Endothelial cell of umbilical vein (primary cell): ENCODE measurements around the gene HDAC4. TPM values are rescaled to one million over a fixed set of nuclear protein-coding genes. Genes with fewer than 3 reads are reported as not detected.

ENCODE experiments used
- BruUV-seq: library from RNA; stranded (reverse); fragments of 400-500 nt; replicated peaks from 2 replicates; lab custom pipeline; 2021; lab: Mats Ljungman, UMichigan
- CTCF ChIA-PET: fragments of 300-600, 350-600 bp; sonication (Branson Sonifier 250); formaldehyde crosslinking; loops from one replicate; lab custom pipeline; 2021; ENCODE audit warnings: antibody characterized with exemption, inconsistent platforms; lab: Charles Lee
- POLR2A ChIA-PET: fragments of 300-600, 350-600 bp; sonication (Branson Sonifier 250); formaldehyde crosslinking; loops from one replicate; lab custom pipeline; 2021; ENCODE audit warnings: antibody characterized with exemption, inconsistent platforms; lab: Charles Lee
- DNase-seq: peaks from one replicate; pipeline ENCODE4 v3.0.0-alpha.2; 2011; ENCODE audit warnings: low read depth, low spot score
- FAIRE-seq: peaks from 2 replicates; lab custom pipeline; 2011; peaks lifted over from hg19 to GRCh38; lab: Jason Lieb, UNC
- H2AFZ ChIP-seq: 2 replicates; pipeline ENCODE4 v1.6.0; 2012; ENCODE audit warnings: low read depth, low read length, control low read depth, inconsistent platforms
- H3K27ac ChIP-seq: 2 replicates; pipeline ENCODE4 v1.5.1; 2011; ENCODE audit warnings: low read depth, mild to moderate bottlenecking, control low read depth, low read length, moderate library complexity; ENCODE audit not compliant: insufficient read depth
- H3K27me3 ChIP-seq, 2 experiments: 2 replicates each; pipeline versions ENCODE4 v1.6.0 to v1.6.1; 2011; ENCODE audit warnings: low read length in 2 of 2, mixed read lengths in 1 of 2; ENCODE audit not compliant: control insufficient read depth in 2 of 2, insufficient read depth in 2 of 2
- H3K36me3 ChIP-seq, 2 experiments: 2 replicates in 1 of 2; 3 replicates in 1 of 2; pipeline ENCODE4 v1.5.1; 2011; ENCODE audit warnings: low read length in 2 of 2, mild to moderate bottlenecking in 1 of 2, moderate library complexity in 1 of 2; ENCODE audit not compliant: control insufficient read depth in 2 of 2, insufficient read depth in 2 of 2; ENCODE audit errors: extremely low read depth in 1 of 2
- H3K4me1 ChIP-seq: 3 replicates; pipeline ENCODE4 v1.5.1; 2011; ENCODE audit warnings: mild to moderate bottlenecking, low read length; ENCODE audit not compliant: control insufficient read depth, insufficient read depth; ENCODE audit errors: extremely low read depth
- H3K4me2 ChIP-seq: 2 replicates; pipeline ENCODE4 v1.6.1; 2011; ENCODE audit warnings: low read length, control low read depth, mixed read lengths; ENCODE audit not compliant: insufficient read depth
- H3K4me3 ChIP-seq, 3 experiments: fragments of 200-600 bp in 1 of 3; sonication (generic), shearing (Covaris generic) in 1 of 3; replicated peaks in 1 of 3; 2 replicates each; pipeline ENCODE4 v1.5.1; 2011 to 2016; ENCODE audit warnings: control low read depth in 3 of 3, low read length in 3 of 3, mild to moderate bottlenecking in 2 of 3, inconsistent platforms in 1 of 3, low read depth in 1 of 3, moderate library complexity in 1 of 3; ENCODE audit not compliant: insufficient read depth in 1 of 3
- H3K79me2 ChIP-seq: 2 replicates; pipeline ENCODE4 v1.6.0; 2012; ENCODE audit warnings: low read length, inconsistent platforms; ENCODE audit not compliant: control insufficient read depth, insufficient read depth
- H3K9ac ChIP-seq: replicated peaks from 2 replicates; pipeline ENCODE3; 2011; ENCODE audit warnings: low read length, control low read depth; ENCODE audit not compliant: insufficient read depth; ENCODE audit errors: extremely low read depth
- H3K9me1 ChIP-seq: replicated peaks from 3 replicates; pipeline ENCODE4 v1.6.0; 2011; ENCODE audit warnings: mild to moderate bottlenecking, low read length; ENCODE audit not compliant: control insufficient read depth, insufficient read depth; ENCODE audit errors: extremely low read depth
- H3K9me3 ChIP-seq: replicated peaks from 2 replicates; pipeline ENCODE4 v1.5.1; 2012; ENCODE audit warnings: low read length, inconsistent platforms; ENCODE audit not compliant: control insufficient read depth, insufficient read depth
- H4K20me1 ChIP-seq: replicated peaks from 2 replicates; pipeline ENCODE3; 2011; ENCODE audit warnings: mild to moderate bottlenecking, low read length; ENCODE audit not compliant: control insufficient read depth, insufficient read depth; ENCODE audit errors: extremely low read depth
- CTCF ChIP-seq, 2 donors: IDR thresholded peaks; 1 replicate in 1 of 2; 2 replicates in 1 of 2; pipeline ENCODE4 v1.5.1; 2011; ENCODE audit warnings: low read length in 2 of 2, mild to moderate bottlenecking in 2 of 2, moderate library complexity in 2 of 2, control low read depth in 1 of 2, inconsistent platforms in 1 of 2, low read depth in 1 of 2; ENCODE audit not compliant: insufficient read depth in 1 of 2; ENCODE audit errors: extremely low read depth in 1 of 2
- EZH2 ChIP-seq: IDR thresholded peaks from 2 replicates; pipeline ENCODE4 v1.6.1; 2012; ENCODE audit warnings: borderline replicate concordance, low read depth, mild to moderate bottlenecking, moderate library complexity, low read length, inconsistent platforms; ENCODE audit not compliant: severe bottlenecking
- FOS ChIP-seq: IDR thresholded peaks from 2 replicates; pipeline ENCODE4 v1.6.1; 2011; ENCODE audit warnings: mild to moderate bottlenecking, low read length, moderate library complexity, borderline replicate concordance; ENCODE audit not compliant: insufficient read depth
- GATA2 ChIP-seq: IDR thresholded peaks from 2 replicates; pipeline ENCODE4 v1.7.0; 2011; ENCODE audit warnings: low read depth, mild to moderate bottlenecking, moderate library complexity, mixed read lengths, low read length; ENCODE audit not compliant: insufficient read length, insufficient read depth
- JUN ChIP-seq: IDR thresholded peaks from 2 replicates; pipeline ENCODE4 v1.6.1; 2011; ENCODE audit warnings: borderline replicate concordance, low read depth; ENCODE audit not compliant: insufficient read length, insufficient read depth
- MAX ChIP-seq: IDR thresholded peaks from 2 replicates; pipeline ENCODE4 v1.6.1; 2011; ENCODE audit not compliant: insufficient read depth, insufficient read length
- MYC ChIP-seq: IDR thresholded peaks from one replicate; pipeline ENCODE4 v1.6.1; 2011; ENCODE audit warnings: mild to moderate bottlenecking, low read depth, low read length
- POLR2A ChIP-seq: IDR thresholded peaks from 2 replicates; pipeline ENCODE4 v1.6.1; 2012; ENCODE audit warnings: low read depth, mild to moderate bottlenecking, control low read depth, low read length
- POLR2AphosphoS5 ChIP-seq: IDR thresholded peaks from 2 replicates; pipeline ENCODE4 v1.6.1; 2012; ENCODE audit warnings: low read depth, mild to moderate bottlenecking, control low read depth, low read length, moderate library complexity; ENCODE audit not compliant: insufficient read depth
- dilution Hi-C: fragments of 300-500 bp; cut with MboI; formaldehyde crosslinking; loops from one replicate; pipeline ENCODE4 v1.15.0; 2019; ENCODE audit warnings: low sequenced_read_pairs; ENCODE audit not compliant: extremely low pct_ligation_motif_present
- intact Hi-C: fragments of 100-400 bp; cut with micrococcal nuclease; formaldehyde crosslinking; loops from one replicate; pipeline ENCODE4 v1.10.0; 2022
- polyA plus RNA-seq, 4 experiments: library from polyadenylated mRNA; depleted of rRNA in 3 of 4; stranded (reverse) in 3 of 4; unstranded in 1 of 4; fragments of >200 nt; gene quantifications; 2 replicates each; pipeline versions ENCODE4 v1.2.1 to v1.2.3, GENCODE V29; 2011 to 2012; ENCODE audit warnings: missing spikeins in 1 of 4
- total RNA-seq: library from RNA; stranded (reverse); gene quantifications from 2 replicates; pipeline ENCODE4 v1.2.3, GENCODE V29; 2021

HDAC4 gene
- total and polyA plus RNA-seq, 2 donors (not counting 3 experiments of a cell fraction or from before 2014, with no cell fraction given): 13.4 to 33.0 TPM

GRCh38 chr2:239265681-239266433, 135.0 kb downstream of the HDAC4 start:
- Histone ChIP-seq H3K36me3 (no peaks in the 10 kb centered on the region), H3K9me3 (no peaks in the 10 kb centered on the region), H3K4me3 (no peak overlapping the region), H3K4me2 (no peak overlapping the region), H3K79me2 (peaks cover 4% of the 10 kb centered on the region), H4K20me1 (no peaks in the 10 kb centered on the region), H2AFZ (no peak overlapping the region), H3K9me1 (no peaks in the 10 kb centered on the region), H3K27me3 (no peaks in the 10 kb centered on the region), H3K27ac (no peak overlapping the region), H3K9ac (no peak overlapping the region), H3K4me1 (peaks cover 14% of the 10 kb centered on the region)
- dilution Hi-C loops: no loop called here
- FAIRE-seq: no peak
- ChIA-PET CTCF (interaction anchor here (1.3 kb wide), 1 partner anchor 727 kb away, joined by 3 read pairs; no protein-coding TSS in a partner anchor), POLR2A (no interaction called here)
- no peak for DNase-seq
- intact Hi-C loops: loop anchor here (5.0 kb wide), 3 partner anchors 86 to 136 kb away; partner anchors contain the start of gene HDAC4
- TF ChIP-seq POLR2AphosphoS5: no peak
- no peak for TF ChIP-seq JUN
- no peak for TF ChIP-seq GATA2
- TF ChIP-seq MYC: no peak
- TF ChIP-seq MAX: no peak
- no peak for TF ChIP-seq FOS
- TF ChIP-seq EZH2: no peak
- TF ChIP-seq POLR2A: no peak
- TF ChIP-seq CTCF (IDR thresholded peaks at IDR 0.05; ENCODE audit: extremely low read depth in 1 of 2, insufficient read depth in 1 of 2, low read depth in 1 of 2, low read length in 2 of 2): no peak
- no TSS peak for BruUV-seq
